SK-N-MC (cell line): Measurements from ENCODE around the gene ALG12.

Experiments used
- EZH2 ChIP-seq: fragments of 200-600 bp; sonication (generic); IDR thresholded peaks from one replicate; pipeline ENCODE4 v1.6.1; 2017; ENCODE audit warnings: antibody characterized with exemption
- POLR2AphosphoS5 ChIP-seq: IDR thresholded peaks from 2 replicates; pipeline ENCODE4 v1.6.1; 2012; ENCODE audit warnings: mild to moderate bottlenecking, low read depth, low read length, borderline replicate concordance

DNA sequence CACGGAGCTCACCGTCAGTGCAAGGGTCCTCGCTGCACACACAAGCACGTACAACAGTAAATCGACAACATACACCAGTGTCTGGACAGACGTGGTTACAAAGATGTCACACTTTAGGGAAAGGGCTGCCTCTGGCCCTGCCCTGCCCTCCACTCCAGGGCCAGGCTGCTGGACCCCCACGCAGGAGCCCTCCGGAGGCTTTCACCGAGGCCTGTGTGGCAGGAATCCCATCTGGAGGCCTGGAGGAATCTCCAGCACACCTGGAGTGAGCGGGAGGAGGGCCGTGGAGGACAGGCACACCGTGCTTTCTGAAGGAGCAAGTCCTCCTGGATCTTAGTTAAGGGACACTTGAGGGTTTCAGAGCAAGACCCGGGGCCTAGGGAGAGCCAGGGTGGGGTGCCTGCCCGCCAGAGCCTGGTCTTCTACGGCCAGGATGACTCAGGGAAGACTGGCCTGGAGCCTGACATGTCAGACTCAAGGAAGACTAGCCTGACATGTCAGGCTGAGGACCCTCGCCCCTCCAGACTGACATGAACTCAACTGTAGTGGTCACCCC lies 40.2 kb upstream of the ALG12 start:
- TF ChIP-seq EZH2 (no peak), POLR2AphosphoS5 (no peak)
